ENCODE data around the gene OTOP3.

- no peak for TF ChIP-seq CTCF (conservative IDR thresholded peaks at IDR 0.05 in 1 of 2, IDR thresholded peaks at IDR 0.05 in 1 of 2; ENCODE audit: extremely low read depth in 1 of 2, insufficient read depth in 1 of 2, low read depth in 1 of 2, low read length in 2 of 2)
- TF ChIP-seq EZH2 (IDR thresholded peaks at IDR 0.05; ENCODE audit: borderline replicate concordance, low read length): no peak
These were observed 15.1 kb upstream of the OTOP3 start for GRCh38 chr17:74920642-74921025.
